IMR-90 (cell line): ENCODE measurements around the gene IGF1R. TPM values are rescaled to one million over a fixed set of nuclear protein-coding genes. Genes with fewer than 3 reads are reported as not detected.

ENCODE experiments used
- ATAC-seq: fragments of 200-7000 bp; cut with Tn5 transposase; 2 replicates; pipeline ENCODE4 v1.9.1; 2020; ENCODE audit warnings: low read depth, mild to moderate bottlenecking, moderate library complexity
- BruUV-seq: library from RNA; stranded (reverse); fragments of 400-500 nt; replicated peaks from 2 replicates; lab custom pipeline; 2021; lab: Mats Ljungman, UMichigan
- CTCF ChIA-PET: fragments of 300-600 bp; formaldehyde crosslinking; extraction: SDS; loops from one replicate; lab custom pipeline; 2021; ENCODE audit warnings: antibody characterized with exemption; lab: Yijun Ruan, JAX
- POLR2A ChIA-PET: fragments of 300-600 bp; sonication (Branson Sonifier 250); formaldehyde crosslinking; loops from one replicate; lab custom pipeline; 2022; ENCODE audit warnings: antibody characterized with exemption; ENCODE audit not compliant: unreplicated experiment; lab: Charles Lee
- DNase-seq: peaks from one replicate; pipeline ENCODE4 v3.0.0; 2013
- H2AFZ ChIP-seq: replicated peaks from 2 replicates; pipeline ENCODE3; 2013; ENCODE audit warnings: low read length, mild to moderate bottlenecking; ENCODE audit not compliant: poor library complexity
- H2AK5ac ChIP-seq: 2 replicates; pipeline ENCODE4 v1.6.1; 2013; ENCODE audit warnings: low read depth, low read length, inconsistent platforms
- H2AK9ac ChIP-seq: replicated peaks from 2 replicates; pipeline ENCODE3; 2013; ENCODE audit warnings: mild to moderate bottlenecking, low read depth, low read length, moderate library complexity; ENCODE audit not compliant: poor library complexity
- H2BK120ac ChIP-seq: 2 replicates; pipeline ENCODE4 v1.6.1; 2013; ENCODE audit warnings: low read depth, low read length, inconsistent platforms
- H2BK15ac ChIP-seq: 3 replicates; pipeline ENCODE4 v1.6.1; 2013; ENCODE audit warnings: low read depth, low read length, inconsistent platforms
- H2BK20ac ChIP-seq: 2 replicates; pipeline ENCODE4 v1.6.1; 2013; ENCODE audit warnings: low read depth, mild to moderate bottlenecking, inconsistent platforms, low read length, moderate library complexity
- H2BK5ac ChIP-seq: 2 replicates; pipeline ENCODE4 v1.6.1; 2013; ENCODE audit warnings: mild to moderate bottlenecking, low read depth, low read length, inconsistent platforms; ENCODE audit not compliant: poor library complexity, severe bottlenecking
- H3K14ac ChIP-seq: replicated peaks from 2 replicates; pipeline ENCODE4 v1.6.1; 2013; ENCODE audit warnings: low read depth, low read length, inconsistent platforms
- H3K18ac ChIP-seq: 2 replicates; pipeline ENCODE4 v1.6.1; 2013; ENCODE audit warnings: low read depth, low read length, control low read depth
- H3K23ac ChIP-seq: 2 replicates; pipeline ENCODE4 v1.6.1; 2013; ENCODE audit warnings: low read depth, low read length, inconsistent platforms
- H3K27ac ChIP-seq: 2 replicates; pipeline ENCODE4 v1.5.1; 2013; ENCODE audit warnings: mild to moderate bottlenecking, control low read depth, low read length; ENCODE audit not compliant: insufficient read depth
- H3K27me3 ChIP-seq: 2 replicates; pipeline ENCODE4 v1.6.1; 2013; ENCODE audit warnings: low read length; ENCODE audit not compliant: control insufficient read depth, insufficient read depth
- H3K36me3 ChIP-seq: 2 replicates; pipeline ENCODE4 v1.6.1; 2013; ENCODE audit warnings: low read length, mixed read lengths; ENCODE audit not compliant: control insufficient read depth, insufficient read depth
- H3K4ac ChIP-seq: 2 replicates; pipeline ENCODE4 v1.6.1; 2013; ENCODE audit warnings: low read depth, low read length, inconsistent platforms
- H3K4me1 ChIP-seq: 2 replicates; pipeline ENCODE4 v1.6.1; 2013; ENCODE audit warnings: low read length, mixed read lengths; ENCODE audit not compliant: control insufficient read depth, insufficient read depth
- H3K4me2 ChIP-seq: 2 replicates; pipeline ENCODE4 v1.6.1; 2013; ENCODE audit warnings: low read depth, mild to moderate bottlenecking, control low read depth, low read length, moderate library complexity
- H3K4me3 ChIP-seq: 2 replicates; pipeline ENCODE4 v1.5.1; 2013; ENCODE audit warnings: low read depth, mild to moderate bottlenecking, control low read depth, low read length, moderate library complexity; ENCODE audit not compliant: insufficient read depth
- H3K56ac ChIP-seq: 2 replicates; pipeline ENCODE4 v1.6.1; 2013; ENCODE audit warnings: low read length, inconsistent platforms; ENCODE audit not compliant: insufficient read depth; ENCODE audit errors: extremely low read depth
- H3K79me1 ChIP-seq, 2 experiments: 2 replicates each; pipeline ENCODE4 v1.6.1; 2013; ENCODE audit warnings: low read length in 2 of 2, inconsistent platforms in 1 of 2, low read depth in 1 of 2
- H3K9ac ChIP-seq: 2 replicates; pipeline ENCODE4 v1.6.1; 2013; ENCODE audit warnings: low read depth, low read length, control low read depth
- H3K9me1 ChIP-seq: 2 replicates; pipeline ENCODE4 v1.6.1; 2013; ENCODE audit warnings: low read length, inconsistent platforms; ENCODE audit not compliant: insufficient read depth
- H3K9me3 ChIP-seq: 2 replicates; pipeline ENCODE4 v1.6.1; 2013; ENCODE audit warnings: low read length; ENCODE audit not compliant: control insufficient read depth, insufficient read depth
- H4K20me1 ChIP-seq: 2 replicates; pipeline ENCODE4 v1.6.1; 2013; ENCODE audit warnings: low read length, inconsistent platforms; ENCODE audit not compliant: insufficient read depth
- H4K5ac ChIP-seq: 2 replicates; pipeline ENCODE4 v1.6.1; 2013; ENCODE audit warnings: mild to moderate bottlenecking, low read depth, low read length, control low read depth
- H4K8ac ChIP-seq, 2 experiments: 2 replicates each; pipeline ENCODE4 v1.6.1; 2013; ENCODE audit warnings: low read depth in 2 of 2, low read length in 2 of 2, control low read depth in 1 of 2, inconsistent platforms in 1 of 2
- H4K91ac ChIP-seq: 2 replicates; pipeline ENCODE4 v1.6.1; 2013; ENCODE audit warnings: low read depth, low read length, inconsistent platforms; ENCODE audit not compliant: insufficient read depth
- CEBPB ChIP-seq: IDR thresholded peaks from 2 replicates; pipeline ENCODE4 v1.6.1; 2012; ENCODE audit warnings: low read depth, low read length, improper control_type of control experiment
- CHD1 ChIP-seq: IDR thresholded peaks from 2 replicates; pipeline ENCODE4 v1.6.1; 2012; ENCODE audit warnings: low read depth, low read length, improper control_type of control experiment
- CTCF ChIP-seq: conservative IDR thresholded peaks from 2 replicates; pipeline ENCODE4 v1.5.1; 2012; ENCODE audit warnings: mild to moderate bottlenecking, low read depth, low read length, improper control_type of control experiment
- FOS ChIP-seq: fragments of 150-350 bp; IDR thresholded peaks from 2 replicates; pipeline ENCODE4 v1.6.1; 2016; ENCODE audit warnings: low read depth, low read length
- MAFK ChIP-seq: IDR thresholded peaks from 2 replicates; pipeline ENCODE4 v1.6.1; 2012; ENCODE audit warnings: low read depth, low read length, improper control_type of control experiment
- MAZ ChIP-seq: IDR thresholded peaks from 2 replicates; pipeline ENCODE4 v1.6.1; 2012; ENCODE audit warnings: low read depth, mild to moderate bottlenecking, low read length, improper control_type of control experiment, moderate library complexity, borderline replicate concordance
- MXI1 ChIP-seq: IDR thresholded peaks from 2 replicates; pipeline ENCODE4 v1.6.1; 2012; ENCODE audit warnings: low read depth, mild to moderate bottlenecking, low read length, moderate library complexity, borderline replicate concordance
- NFE2L2 ChIP-seq: fragments of 150-350 bp; IDR thresholded peaks from 2 replicates; pipeline ENCODE4 v1.6.1; 2016; ENCODE audit warnings: low read depth, mild to moderate bottlenecking, low read length
- POLR2A ChIP-seq: IDR thresholded peaks from 2 replicates; pipeline ENCODE4 v1.6.1; 2012; ENCODE audit warnings: mild to moderate bottlenecking, low read depth, low read length
- RAD21 ChIP-seq: IDR thresholded peaks from 2 replicates; pipeline ENCODE4 v1.6.1; 2012; ENCODE audit warnings: low read length, improper control_type of control experiment
- RCOR1 ChIP-seq: IDR thresholded peaks from 2 replicates; pipeline ENCODE4 v1.6.1; 2012; ENCODE audit warnings: mild to moderate bottlenecking, low read length, improper control_type of control experiment; ENCODE audit not compliant: insufficient replicate concordance
- RFX5 ChIP-seq: IDR thresholded peaks from 2 replicates; pipeline ENCODE4 v1.8.0; 2012; ENCODE audit warnings: low read depth, mild to moderate bottlenecking, low read length, moderate library complexity
- SMC3 ChIP-seq: fragments of 150-350 bp; IDR thresholded peaks from 2 replicates; pipeline ENCODE4 v1.6.1; 2016; ENCODE audit warnings: low read depth, mild to moderate bottlenecking, antibody characterized with exemption, low read length, moderate library complexity
- WGBS, 2 experiments: methylation state at CpG; one replicate each; pipeline versions ENCODE4 v1.1.5 to v1.1.7; 2013; ENCODE audit warnings: missing lambda C conversion rate in 2 of 2; ENCODE audit not compliant: insufficient read length in 1 of 2; ENCODE audit errors: extremely low coverage in 2 of 2; 5-methylcytosine and 5-hydroxymethylcytosine counted together
- dilution Hi-C: fragments of 300-500 bp; cut with HindIII; formaldehyde crosslinking; loops from one replicate; pipeline ENCODE4 v1.14.3; 2018; ENCODE audit warnings: low sequenced_read_pairs; ENCODE audit not compliant: unreplicated experiment
- in situ Hi-C: fragments of 300-500 bp; cut with MboI; formaldehyde crosslinking; loops from 3 replicates; pipeline ENCODE4 v1.14.3; 2019; ENCODE audit warnings: low sequenced_read_pairs, inconsistent platforms, mixed read lengths
- intact Hi-C: fragments of 100-400 bp; cut with micrococcal nuclease; formaldehyde crosslinking; loops from 2 replicates; pipeline ENCODE4 v1.10.0; 2022
- polyA plus RNA-seq, 3 experiments: library from polyadenylated mRNA; depleted of rRNA; stranded (reverse); fragments of >200 nt; gene quantifications; 2 replicates each; pipeline ENCODE4 v1.2.3, GENCODE V29; 2012; ENCODE audit warnings: low replicate concordance in 1 of 3
- total RNA-seq: library from RNA; depleted of rRNA; stranded (reverse); fragments of >200 nt; gene quantifications from 2 replicates; pipeline ENCODE4 v1.2.3, GENCODE V29; 2012
- TF ChIP-seq, protein P1 (sequence below): fragments of 150-350 bp; IDR thresholded peaks from 2 replicates; pipeline ENCODE4 v1.6.1; 2016; ENCODE audit warnings: low read depth, mild to moderate bottlenecking, low read length, moderate library complexity, borderline replicate concordance
- TF ChIP-seq, protein P2 (sequence below): fragments of 150-350 bp; IDR thresholded peaks from 2 replicates; pipeline ENCODE4 v1.6.1; 2017; ENCODE audit warnings: mild to moderate bottlenecking, antibody characterized with exemption, low read length, low read depth

Gene IGF1R
- total and polyA plus RNA-seq, 2 of the 4 experiments (the other 2 are of a cell fraction), result 24.0 to 24.9 TPM

DNA sequence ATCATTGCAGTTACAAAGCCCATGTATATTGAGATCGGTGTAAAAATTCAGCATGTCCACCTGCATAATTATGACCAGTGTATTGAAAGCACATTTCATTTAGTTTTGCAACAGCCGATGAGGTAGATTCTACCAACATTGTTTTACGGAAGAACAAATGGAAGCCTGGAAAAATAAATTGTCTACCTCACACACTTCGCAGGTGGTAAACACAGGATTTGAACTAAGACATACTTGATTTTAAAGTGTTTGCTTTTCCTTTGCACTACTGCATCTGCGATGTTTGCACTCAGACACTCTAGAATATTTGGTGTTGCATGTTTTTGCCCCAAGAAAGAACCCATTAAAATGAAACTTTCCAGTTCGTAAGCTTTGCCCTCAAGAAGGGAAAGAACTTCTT lies 210.8 kb downstream of the IGF1R start:
- DNase-seq, result no peak
- TF ChIP-seq RAD21 (no peak), NFE2L2 (no peak), CEBPB (no peak), CTCF (no peak), FOS (no peak), RCOR1 (no peak), RFX5 (no peak), MAZ (no peak), CHD1 (no peak), SMC3 (no peak), POLR2A (no peak), MAFK (no peak), MXI1 (no peak)
- TF ChIP-seq, protein P1, sequence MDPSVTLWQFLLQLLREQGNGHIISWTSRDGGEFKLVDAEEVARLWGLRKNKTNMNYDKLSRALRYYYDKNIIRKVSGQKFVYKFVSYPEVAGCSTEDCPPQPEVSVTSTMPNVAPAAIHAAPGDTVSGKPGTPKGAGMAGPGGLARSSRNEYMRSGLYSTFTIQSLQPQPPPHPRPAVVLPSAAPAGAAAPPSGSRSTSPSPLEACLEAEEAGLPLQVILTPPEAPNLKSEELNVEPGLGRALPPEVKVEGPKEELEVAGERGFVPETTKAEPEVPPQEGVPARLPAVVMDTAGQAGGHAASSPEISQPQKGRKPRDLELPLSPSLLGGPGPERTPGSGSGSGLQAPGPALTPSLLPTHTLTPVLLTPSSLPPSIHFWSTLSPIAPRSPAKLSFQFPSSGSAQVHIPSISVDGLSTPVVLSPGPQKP, result no peak
- TF ChIP-seq, protein P2, sequence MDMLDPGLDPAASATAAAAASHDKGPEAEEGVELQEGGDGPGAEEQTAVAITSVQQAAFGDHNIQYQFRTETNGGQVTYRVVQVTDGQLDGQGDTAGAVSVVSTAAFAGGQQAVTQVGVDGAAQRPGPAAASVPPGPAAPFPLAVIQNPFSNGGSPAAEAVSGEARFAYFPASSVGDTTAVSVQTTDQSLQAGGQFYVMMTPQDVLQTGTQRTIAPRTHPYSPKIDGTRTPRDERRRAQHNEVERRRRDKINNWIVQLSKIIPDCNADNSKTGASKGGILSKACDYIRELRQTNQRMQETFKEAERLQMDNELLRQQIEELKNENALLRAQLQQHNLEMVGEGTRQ, result no peak
- H2BK15ac ChIP-seq, result no peak overlapping the region
- dilution Hi-C loops, result no loop called here
- peak overlapping the region; percentile 88; the same call in 1 of the 2 replicates for H3K4ac ChIP-seq
- H3K9me1 ChIP-seq, result peaks cover 21% of the 10 kb centered on the region
- H2BK120ac ChIP-seq, result peak overlapping the region; percentile 84
- H4K5ac ChIP-seq, result peak overlapping the region; percentile 43; the same call in 1 of the 2 replicates
- peak overlapping the region; percentile 96 for H2BK5ac ChIP-seq
- H3K4me2 ChIP-seq, result no peak overlapping the region
- H3K4me3 ChIP-seq, result no peak overlapping the region
- H2AFZ ChIP-seq, result no peak overlapping the region
- H2BK20ac ChIP-seq, result peak overlapping the region; percentile 78
- peaks cover 30 to 87% of the 10 kb centered on the region in 2 experiments for H3K79me1 ChIP-seq
- no peak overlapping the region for H3K27ac ChIP-seq
- H3K27me3 ChIP-seq, result no peaks in the 10 kb centered on the region
- CTCF ChIA-PET, result interaction anchor here (0.6 kb wide), 1 partner anchor 91 kb away, joined by 7 read pairs; no protein-coding TSS in a partner anchor
- in situ Hi-C loops, result no loop called here
- 100% methylated on average over 2 of the region's 6 CpGs; no CpG with 5 or more reads in 1 of the 2 experiments for WGBS, 2 experiments
- H3K14ac ChIP-seq, result peak overlapping the region; percentile 21; the same call in 1 of the 2 replicates
- intact Hi-C loops, result no loop called here
- peak overlapping the region; percentile 28; the same call in 1 of the 2 replicates for H3K18ac ChIP-seq
- peak overlapping the region; percentile 76 to 87; a peak in 3 of 4 replicates for H4K8ac ChIP-seq
- peak overlapping the region; percentile 55; the same call in 1 of the 2 replicates for H3K23ac ChIP-seq
- no TSS peak for BruUV-seq
- H4K20me1 ChIP-seq, result peaks cover 6% of the 10 kb centered on the region; the same call in 1 of the 2 replicates
- H3K4me1 ChIP-seq, result peaks cover 35% of the 10 kb centered on the region
- H3K9ac ChIP-seq, result no peak overlapping the region
- POLR2A ChIA-PET, result interaction anchor here (0.6 kb wide), 1 partner anchor 37 kb away, joined by 3 read pairs; no protein-coding TSS in a partner anchor
- H3K9me3 ChIP-seq, result no peaks in the 10 kb centered on the region
- H3K56ac ChIP-seq, result peak overlapping the region; percentile 31; the same call in 1 of the 2 replicates
- no peaks in the 10 kb centered on the region for H3K36me3 ChIP-seq
- ATAC-seq, result no peak
- H4K91ac ChIP-seq, result peak overlapping the region; percentile 78; the same call in 1 of the 2 replicates
- H2AK9ac ChIP-seq, result no peak overlapping the region
- peak overlapping the region; percentile 13; the same call in 1 of the 2 replicates for H2AK5ac ChIP-seq
